ENCODE measurements around the gene ZNF429.

GRCh38 chr19:21576481-21576880 lies 71.1 kb downstream of the ZNF429 start:
- TF ChIP-seq CTCF (IDR thresholded peaks at IDR 0.05) (no peak), POLR2A (IDR thresholded peaks at IDR 0.05) (no peak)
